Stimulated activated CD4-positive, alpha-beta T cell treated with anti-CD3 and anti-CD28 coated beads, TNF-alpha, amount 100 ng/mL, for 1 hour (primary cell): Measurements from ENCODE around the gene RPS2.

Source experiments
- DNase-seq, 3 donors: peaks; one replicate each; pipeline ENCODE4 v3.0.0-alpha.2; 2020; ENCODE audit warnings: low read depth in 3 of 3, low spot score in 1 of 3

RPS2 gene

GRCh38 chr16:1982991-1983543 is 18.4 kb upstream of the RPS2 start:
- no peak for DNase-seq

GRCh38 chr16:1982013-1982433 is 17.4 kb upstream of the RPS2 start:
- DNase-seq: no peak

GRCh38 chr16:1981398-1981836 is 16.8 kb upstream of the RPS2 start, which contains the start of gene NOXO1:
TSS of gene NOXO1 (minus strand) at chr16:1981469. CDS start at chr16:1981179, 290 bp downstream.
- DNase-seq: no peak

GRCh38 chr16:1980770-1981087 is 16.1 kb upstream of the RPS2 start:
- no peak for DNase-seq

GRCh38 chr16:1980030-1980769 is 15.6 kb upstream of the RPS2 start:
- DNase-seq: no peak

- DNase-seq: no peak
These were observed 14.8 kb upstream of the RPS2 start for GRCh38 chr16:1979271-1980029.

- no peak for DNase-seq
These were observed 14.0 kb upstream of the RPS2 start for GRCh38 chr16:1978476-1979120.

GRCh38 chr16:1977875-1978268 is 13.2 kb upstream of the RPS2 start:
- no peak for DNase-seq

GRCh38 chr16:1976951-1977874 is 12.6 kb upstream of the RPS2 start:
- no peak for DNase-seq

GRCh38 chr16:1976216-1976520 is 11.5 kb upstream of the RPS2 start:
- no peak for DNase-seq

- no peak for DNase-seq
These were observed 11.0 kb upstream of the RPS2 start for GRCh38 chr16:1975432-1976215.

GRCh38 chr16:1974157-1975070 is 9.8 kb upstream of the RPS2 start:
- DNase-seq: no peak

GRCh38 chr16:1973461-1974156 is 9.0 kb upstream of the RPS2 start:
- DNase-seq: no peak

- DNase-seq: no peak
These were observed 7.9 kb upstream of the RPS2 start for GRCh38 chr16:1972490-1972877.

- DNase-seq: peak; percentile 89 to 95 (median 94)
These were observed 7.3 kb upstream of the RPS2 start, which contains the start of gene TBL3 for GRCh38 chr16:1971796-1972489. TSS of gene TBL3 (plus strand) at chr16:1972053. CDS start at chr16:1972165, 112 bp downstream.

GRCh38 chr16:1968146-1968953 is 3.7 kb upstream of the RPS2 start:
- no peak for DNase-seq

GRCh38 chr16:1966460-1966859 is 1.8 kb upstream of the RPS2 start, which contains the start of gene RNF151:
TSS of gene RNF151 (plus strand) at chr16:1966856. CDS start at chr16:1966882, 26 bp downstream.
- no peak for DNase-seq
